Caco-2 (cell line): Measurements from ENCODE around the gene REEP3. TPM values are rescaled to one million over a fixed set of nuclear protein-coding genes. Genes with fewer than 3 reads are reported as not detected.

Source experiments
- BruUV-seq: library from RNA; stranded (reverse); fragments of 400-500 nt; replicated peaks from 2 replicates; lab custom pipeline; 2021; lab: Mats Ljungman, UMichigan
- CTCF ChIA-PET: fragments of 300-600 bp; sonication (Branson Sonifier 250); formaldehyde crosslinking; loops from one replicate; lab custom pipeline; 2022; ENCODE audit warnings: antibody characterized with exemption; lab: Charles Lee
- POLR2A ChIA-PET: fragments of 300-600 bp; sonication (Branson Sonifier 250); formaldehyde crosslinking; loops from one replicate; lab custom pipeline; 2022; ENCODE audit warnings: antibody characterized with exemption; lab: Charles Lee
- DNase-seq, 2 experiments: peaks; one replicate each; pipeline versions ENCODE4 v3.0.0 to v3.0.0-alpha.2; 2020 to 2022
- H3K27me3 ChIP-seq: replicated peaks from 2 replicates; pipeline ENCODE4 v1.6.0; 2011; ENCODE audit warnings: low read length; ENCODE audit not compliant: control insufficient read depth, insufficient read depth
- H3K36me3 ChIP-seq: 2 replicates; pipeline ENCODE4 v1.5.1; 2011; ENCODE audit warnings: low read length; ENCODE audit not compliant: control insufficient read depth, insufficient read depth
- H3K4me1 ChIP-seq: fragments of 250-450 bp; sonication (Bioruptor Pico); 2 replicates; pipeline ENCODE4 v1.5.1; 2020; ENCODE audit warnings: mild to moderate bottlenecking
- H3K4me3 ChIP-seq: 2 replicates; pipeline ENCODE4 v1.5.1; 2011; ENCODE audit warnings: low read depth, mild to moderate bottlenecking, control low read depth, low read length
- H3K9me3 ChIP-seq: fragments of 250-450 bp; sonication (Bioruptor Pico); 2 replicates; pipeline ENCODE4 v1.5.1; 2020; ENCODE audit warnings: mild to moderate bottlenecking, moderate library complexity
- H3K27ac Mint-ChIP-seq: one replicate; pipeline ENCODE4 v1.8.0; 2022; ENCODE audit warnings: mixed read lengths; ENCODE audit not compliant: unreplicated experiment
- H3K27me3 Mint-ChIP-seq: one replicate; pipeline ENCODE4 v1.8.0; 2022; ENCODE audit warnings: mixed read lengths; ENCODE audit not compliant: insufficient read depth, unreplicated experiment
- H3K36me3 Mint-ChIP-seq: one replicate; pipeline ENCODE4 v1.8.0; 2022; ENCODE audit warnings: mild to moderate bottlenecking, mixed read lengths; ENCODE audit not compliant: insufficient read depth, unreplicated experiment
- H3K4me1 Mint-ChIP-seq: one replicate; pipeline ENCODE4 v1.8.0; 2022; ENCODE audit warnings: low read depth, mixed read lengths; ENCODE audit not compliant: unreplicated experiment
- H3K4me3 Mint-ChIP-seq: one replicate; pipeline ENCODE4 v1.8.0; 2022; ENCODE audit warnings: mild to moderate bottlenecking, moderate library complexity, mixed read lengths; ENCODE audit not compliant: unreplicated experiment
- H3K9me3 Mint-ChIP-seq: one replicate; pipeline ENCODE4 v1.8.0; 2022; ENCODE audit warnings: mixed read lengths; ENCODE audit not compliant: unreplicated experiment
- CTCF ChIP-seq, 2 experiments: fragments of 200-600 bp in 1 of 2; IDR thresholded peaks; 1 replicate in 1 of 2; 2 replicates in 1 of 2; pipeline versions ENCODE4 v1.5.1 to v1.8.0; 2011 to 2022; ENCODE audit warnings: antibody characterized with exemption in 1 of 2, control low read depth in 1 of 2, inconsistent platforms in 1 of 2, low read depth in 1 of 2, low read length in 1 of 2, mild to moderate bottlenecking in 1 of 2, moderate library complexity in 1 of 2; ENCODE audit not compliant: insufficient read depth in 1 of 2, severe bottlenecking in 1 of 2, unreplicated experiment in 1 of 2
- intact Hi-C: fragments of 100-400 bp; cut with micrococcal nuclease; formaldehyde crosslinking; loops from one replicate; pipeline ENCODE4 v1.10.0; 2022; ENCODE audit not compliant: unreplicated experiment
- total RNA-seq: library from RNA; stranded (reverse); gene quantifications from 2 replicates; pipeline ENCODE4 v1.2.3, GENCODE V29; 2022

REEP3 gene
- total RNA-seq, 1 experiment from 2014 or later = 66.4 TPM

- no peaks in the 10 kb centered on the region for H3K9me3 ChIP-seq
- TF ChIP-seq CTCF (IDR thresholded peaks at IDR 0.05; ENCODE audit: insufficient read depth in 1 of 2, low read depth in 1 of 2, low read length in 1 of 2, severe bottlenecking in 1 of 2, unreplicated experiment in 1 of 2) = no peak
- H3K4me1 ChIP-seq = peaks cover 8% of the 10 kb centered on the region
- H3K36me3 ChIP-seq = no peaks in the 10 kb centered on the region
- intact Hi-C loops = no loop called here
- H3K27me3 ChIP-seq = no peaks in the 10 kb centered on the region
- CTCF ChIA-PET = no interaction called here
- Mint-ChIP-seq H3K4me1 (peaks cover 15% of the 10 kb centered on the region), H3K4me3 (no peak overlapping the region), H3K27ac (no peak overlapping the region), H3K9me3 (no peaks in the 10 kb centered on the region), H3K27me3 (no peaks in the 10 kb centered on the region), H3K36me3 (no peaks in the 10 kb centered on the region)
- DNase-seq = no peak
- no peak overlapping the region for H3K4me3 ChIP-seq
- BruUV-seq = no TSS peak
- POLR2A ChIA-PET = no interaction called here
Observed at GRCh38 chr10:63481815-63482421, 39.3 kb upstream of the REEP3 start.

DNA sequence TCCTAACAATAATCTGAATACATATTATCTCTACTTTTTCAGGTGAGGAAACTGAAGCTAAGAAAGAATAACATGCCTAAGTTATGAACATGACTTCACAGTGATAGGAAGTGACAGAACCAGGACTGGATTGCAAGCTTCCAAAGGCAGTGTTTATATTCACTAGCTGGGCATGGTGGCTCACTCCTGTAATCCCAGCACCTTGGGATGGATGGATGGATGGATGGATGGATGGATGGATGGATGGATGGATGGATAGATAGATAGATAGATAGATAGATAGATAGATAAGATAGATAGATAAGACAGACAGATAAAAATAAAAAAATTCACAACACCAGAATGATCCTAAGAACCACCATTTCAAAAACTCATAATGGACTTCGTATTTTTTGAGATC is 37.2 kb upstream of the REEP3 start:
- DNase-seq = no peak
- TF ChIP-seq CTCF (IDR thresholded peaks at IDR 0.05; ENCODE audit: insufficient read depth in 1 of 2, low read depth in 1 of 2, low read length in 1 of 2, severe bottlenecking in 1 of 2, unreplicated experiment in 1 of 2) = no peak
- Mint-ChIP-seq H3K27me3 (no peaks in the 10 kb centered on the region), H3K4me3 (no peak overlapping the region), H3K9me3 (no peaks in the 10 kb centered on the region), H3K4me1 (no peaks in the 10 kb centered on the region), H3K36me3 (no peaks in the 10 kb centered on the region), H3K27ac (no peak overlapping the region)
- BruUV-seq = no TSS peak
- intact Hi-C loops = no loop called here
- Histone ChIP-seq H3K9me3 (no peaks in the 10 kb centered on the region), H3K4me1 (peaks cover 21% of the 10 kb centered on the region), H3K4me3 (no peak overlapping the region), H3K27me3 (no peaks in the 10 kb centered on the region), H3K36me3 (no peaks in the 10 kb centered on the region)
- POLR2A ChIA-PET = no interaction called here
- CTCF ChIA-PET = interaction anchor here (1.2 kb wide), 1 partner anchor 145 kb away, joined by 3 read pairs; no protein-coding TSS in a partner anchor

DNA sequence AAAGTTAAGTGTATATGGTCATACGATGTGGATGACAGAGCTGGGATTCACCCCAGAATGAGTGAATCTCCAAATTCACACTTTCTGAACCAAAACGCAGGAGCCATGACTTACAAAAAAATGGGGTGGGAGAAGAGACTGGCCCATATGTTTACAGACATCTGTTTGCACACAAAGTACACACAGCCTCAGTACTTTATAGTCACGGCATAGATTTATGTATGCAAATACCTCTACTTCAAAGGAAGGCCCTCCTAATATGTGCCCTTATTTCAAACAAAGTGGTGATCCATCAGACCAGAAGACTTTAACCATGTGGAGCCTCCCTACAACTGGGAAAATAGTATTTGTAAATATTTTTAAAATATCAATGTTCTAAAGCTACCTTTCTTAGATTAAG is 33.2 kb upstream of the REEP3 start:
- TF ChIP-seq CTCF (IDR thresholded peaks at IDR 0.05; ENCODE audit: insufficient read depth in 1 of 2, low read depth in 1 of 2, low read length in 1 of 2, severe bottlenecking in 1 of 2, unreplicated experiment in 1 of 2) = no peak
- ChIA-PET POLR2A (no interaction called here), CTCF (no interaction called here)
- no TSS peak for BruUV-seq
- H3K4me3 ChIP-seq = no peak overlapping the region
- no peak overlapping the region for H3K27ac Mint-ChIP-seq
- peaks cover 6% of the 10 kb centered on the region for H3K36me3 Mint-ChIP-seq
- H3K27me3 ChIP-seq = no peaks in the 10 kb centered on the region
- H3K4me1 Mint-ChIP-seq = no peaks in the 10 kb centered on the region
- H3K36me3 ChIP-seq = no peaks in the 10 kb centered on the region; the same call in 1 of the 2 replicates
- H3K4me1 ChIP-seq = peaks cover 14% of the 10 kb centered on the region
- DNase-seq = no peak
- intact Hi-C loops = no loop called here
- no peak overlapping the region for H3K4me3 Mint-ChIP-seq
- no peaks in the 10 kb centered on the region for H3K27me3 Mint-ChIP-seq
- no peaks in the 10 kb centered on the region for H3K9me3 Mint-ChIP-seq
- H3K9me3 ChIP-seq = peaks cover 14% of the 10 kb centered on the region; the same call in 1 of the 2 replicates
